ENCODE results near the gene FRMD4A.

DNA sequence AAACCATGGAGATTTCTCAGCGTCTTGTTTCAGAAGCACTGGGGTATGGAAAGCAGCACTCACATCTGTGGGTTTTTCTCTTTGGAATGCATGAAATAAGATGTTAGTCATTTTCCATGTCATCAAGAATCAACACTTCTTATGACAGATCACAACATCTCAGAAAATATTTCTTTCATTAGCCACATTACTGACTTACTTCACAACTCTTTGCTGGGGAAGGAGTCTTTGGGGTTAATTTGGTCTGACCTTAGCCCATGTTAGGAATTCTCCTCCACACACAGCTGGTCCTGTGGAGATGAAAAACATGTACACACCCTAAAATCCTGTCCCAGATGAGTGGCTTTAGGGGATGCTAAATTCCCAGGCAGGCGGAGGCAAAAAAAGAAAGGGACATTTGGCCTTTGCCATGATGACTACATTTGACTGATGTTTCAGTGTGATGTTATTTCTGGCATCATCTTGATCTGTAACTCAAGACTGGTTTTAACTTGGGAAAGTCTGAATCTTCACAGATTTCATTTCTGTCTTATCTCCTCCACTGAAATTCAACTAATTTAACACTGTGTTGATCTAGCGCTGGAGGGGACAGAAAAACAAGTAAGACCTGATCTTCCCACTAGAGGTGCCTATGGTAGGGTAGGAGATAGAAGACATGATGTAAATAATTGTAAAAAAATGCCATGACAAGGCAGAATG lies 380.7 kb downstream of the FRMD4A start:
- TF ChIP-seq, protein P1, sequence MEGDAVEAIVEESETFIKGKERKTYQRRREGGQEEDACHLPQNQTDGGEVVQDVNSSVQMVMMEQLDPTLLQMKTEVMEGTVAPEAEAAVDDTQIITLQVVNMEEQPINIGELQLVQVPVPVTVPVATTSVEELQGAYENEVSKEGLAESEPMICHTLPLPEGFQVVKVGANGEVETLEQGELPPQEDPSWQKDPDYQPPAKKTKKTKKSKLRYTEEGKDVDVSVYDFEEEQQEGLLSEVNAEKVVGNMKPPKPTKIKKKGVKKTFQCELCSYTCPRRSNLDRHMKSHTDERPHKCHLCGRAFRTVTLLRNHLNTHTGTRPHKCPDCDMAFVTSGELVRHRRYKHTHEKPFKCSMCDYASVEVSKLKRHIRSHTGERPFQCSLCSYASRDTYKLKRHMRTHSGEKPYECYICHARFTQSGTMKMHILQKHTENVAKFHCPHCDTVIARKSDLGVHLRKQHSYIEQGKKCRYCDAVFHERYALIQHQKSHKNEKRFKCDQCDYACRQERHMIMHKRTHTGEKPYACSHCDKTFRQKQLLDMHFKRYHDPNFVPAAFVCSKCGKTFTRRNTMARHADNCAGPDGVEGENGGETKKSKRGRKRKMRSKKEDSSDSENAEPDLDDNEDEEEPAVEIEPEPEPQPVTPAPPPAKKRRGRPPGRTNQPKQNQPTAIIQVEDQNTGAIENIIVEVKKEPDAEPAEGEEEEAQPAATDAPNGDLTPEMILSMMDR (optimal IDR thresholded peaks at IDR 0.05 in 1 of 3, IDR thresholded peaks at IDR 0.05 in 1 of 3, conservative IDR thresholded peaks at IDR 0.05 in 1 of 3; ENCODE audit: extremely low read depth in 1 of 3, insufficient read depth in 2 of 3, low read length in 3 of 3) = no peak
- TF ChIP-seq EZH2 (IDR thresholded peaks at IDR 0.05; ENCODE audit: low read length) = no peak
